ENCODE results near the gene GPRC5A.

The GPRC5A gene

GRCh38 chr12:12890543-12891079 lies 751 bp upstream of the GPRC5A start:
- TF ChIP-seq CTCF (IDR thresholded peaks at IDR 0.05): peak in 1 of 2 experiments; percentile 18
- peak; percentile 43 to 76 for DNase-seq
- H3K27ac ChIP-seq: peak overlapping the region; percentile 94 to 96
- H3K36me3 ChIP-seq: no peaks in the 10 kb centered on the region
- no peaks in the 10 kb centered on the region for H3K9me3 ChIP-seq
- intact Hi-C loops (cut with DNase I; ENCODE audit: low total_unique reads): loop anchor here (5.0 to 10.0 kb wide), 2 partner anchors 103 to 166 kb away; partner anchors contain the start of gene APOLD1
- peaks cover 0 to 31% (median 8%) of the 10 kb centered on the region in 4 donors for H3K4me1 ChIP-seq
- H3K27me3 ChIP-seq: no peaks in the 10 kb centered on the region
- peak overlapping the region; percentile 56 to 67 for H3K4me3 ChIP-seq

DNA sequence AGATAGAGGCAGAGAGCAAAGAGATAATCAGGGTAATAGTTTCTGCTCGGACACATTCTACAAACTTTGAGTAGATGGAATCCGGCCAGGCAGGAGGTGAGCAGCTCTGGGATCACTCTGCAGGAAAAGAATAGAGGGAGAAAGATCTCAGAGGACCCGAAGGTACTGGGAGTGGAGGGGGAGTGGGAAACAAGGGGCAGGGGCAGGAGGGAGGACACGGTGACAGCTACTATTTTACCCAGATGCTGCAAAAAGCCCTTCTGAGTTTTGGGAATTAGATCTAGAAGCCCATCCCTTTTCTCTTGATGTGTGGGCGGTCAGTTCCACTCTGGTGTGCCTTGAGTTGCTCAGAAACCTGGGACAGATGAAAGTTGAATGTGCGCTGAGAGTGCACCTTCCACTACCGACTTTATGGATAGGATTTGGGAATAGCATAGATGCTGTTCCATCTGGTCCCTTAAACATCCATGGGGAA lies 556 bp downstream of the GPRC5A start:
- H3K9me3 ChIP-seq: no peaks in the 10 kb centered on the region

DNA sequence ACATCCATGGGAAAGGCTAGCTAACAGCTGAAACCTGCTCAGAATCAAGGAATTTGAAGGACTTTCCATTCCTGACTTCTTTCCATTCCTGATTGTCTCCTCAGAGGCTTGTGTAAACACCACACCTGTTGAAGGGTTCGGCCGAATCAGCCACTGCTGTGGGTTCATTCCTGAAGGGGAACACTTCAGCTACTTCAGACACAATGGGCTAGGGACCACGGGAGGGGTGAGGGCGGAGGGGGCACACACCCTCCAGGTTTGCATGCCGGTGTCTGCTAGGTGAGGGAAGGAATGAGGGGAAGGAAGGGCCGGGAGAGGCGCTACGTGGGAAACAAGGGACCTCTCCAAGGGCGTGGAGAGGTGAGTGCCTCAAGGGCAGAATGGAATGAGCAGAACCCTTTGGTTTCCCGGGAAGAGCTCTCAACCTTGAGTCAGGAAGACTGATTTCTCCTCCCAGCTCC lies 1.3 kb downstream of the GPRC5A start:
- Histone ChIP-seq H3K4me3 (peak overlapping the region; percentile 56 to 67), H3K4me1 (peaks cover 0 to 51% (median 12%) of the 10 kb centered on the region in 4 donors), H3K36me3 (no peaks in the 10 kb centered on the region), H3K27me3 (no peaks in the 10 kb centered on the region), H3K9me3 (no peaks in the 10 kb centered on the region), H3K27ac (peak overlapping the region; percentile 94 to 96)
- DNase-seq: peak in 1 of 2 donors; percentile 54
- intact Hi-C loops (cut with DNase I; ENCODE audit: low total_unique reads): loop anchor here (5.0 to 10.0 kb wide), 2 partner anchors 105 to 168 kb away; partner anchors contain the start of gene APOLD1
- no peak for TF ChIP-seq CTCF (IDR thresholded peaks at IDR 0.05)

More for the DNA sequence above, 556 bp downstream of the GPRC5A start:
- Histone ChIP-seq H3K27me3 (no peaks in the 10 kb centered on the region), H3K4me1 (peaks cover 0 to 43% (median 10%) of the 10 kb centered on the region in 4 donors), H3K36me3 (no peaks in the 10 kb centered on the region), H3K4me3 (peak overlapping the region; percentile 56 to 67), H3K27ac (peak overlapping the region; percentile 94 to 96)
- TF ChIP-seq CTCF (IDR thresholded peaks at IDR 0.05): no peak
- intact Hi-C loops (cut with DNase I; ENCODE audit: low total_unique reads): loop anchor here (5.0 to 10.0 kb wide), 2 partner anchors 105 to 167 kb away; partner anchors contain the start of gene APOLD1
- no peak for DNase-seq

GRCh38 chr12:12893438-12893837 lies 2.1 kb downstream of the GPRC5A start:
- Histone ChIP-seq H3K9me3 (no peaks in the 10 kb centered on the region), H3K27ac (peak overlapping the region; percentile 94 to 96)

DNA sequence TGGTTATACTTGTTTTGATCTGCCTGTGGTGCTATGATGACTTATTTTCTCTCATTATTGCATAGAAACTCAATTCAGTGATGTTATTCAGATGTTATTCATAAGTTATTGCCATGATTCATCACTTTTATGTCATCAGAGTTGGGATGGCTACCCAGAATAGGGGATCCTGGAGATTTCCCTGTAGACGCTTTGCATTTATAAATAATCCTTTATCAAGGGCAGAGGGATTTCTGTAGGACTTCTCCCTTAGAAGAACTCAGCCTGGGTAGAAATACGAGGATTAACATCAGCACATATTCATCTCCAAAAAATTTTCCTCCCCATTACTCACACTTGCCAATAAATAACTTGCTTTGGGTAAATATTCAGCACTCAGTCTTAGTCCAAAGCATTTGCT lies 4.9 kb downstream of the GPRC5A start:
- intact Hi-C loops (cut with DNase I; ENCODE audit: low total_unique reads): loop anchor here (10.0 kb wide), 1 partner anchor 171 kb away; no protein-coding TSS in a partner anchor
- no peak for DNase-seq

More at GRCh38 chr12:12893438-12893837, 2.1 kb downstream of the GPRC5A start:
- no peaks in the 10 kb centered on the region for H3K27me3 ChIP-seq
- DNase-seq: no peak
- H3K36me3 ChIP-seq: no peaks in the 10 kb centered on the region
- H3K4me3 ChIP-seq: peak overlapping the region; percentile 56 to 67
- no peak for TF ChIP-seq CTCF (IDR thresholded peaks at IDR 0.05)
- peaks cover 0 to 56% (median 14%) of the 10 kb centered on the region in 4 donors for H3K4me1 ChIP-seq
- intact Hi-C loops (cut with DNase I; ENCODE audit: low total_unique reads): loop anchor here (5.0 to 10.0 kb wide), 2 partner anchors 106 to 169 kb away; partner anchors contain the start of gene APOLD1

More for the DNA sequence above, 4.9 kb downstream of the GPRC5A start:
- peaks cover 0 to 75% (median 27%) of the 10 kb centered on the region in 4 donors for H3K4me1 ChIP-seq
- H3K9me3 ChIP-seq: no peaks in the 10 kb centered on the region
- no peak overlapping the region for H3K4me3 ChIP-seq
- no peak for TF ChIP-seq CTCF (IDR thresholded peaks at IDR 0.05)
- H3K27ac ChIP-seq: peak overlapping the region; percentile 62 to 86
- no peaks in the 10 kb centered on the region for H3K27me3 ChIP-seq
- H3K36me3 ChIP-seq: no peaks in the 10 kb centered on the region

Measured in tibial artery (tissue), 4 donors.